GM12892 (cell line): Measurements from ENCODE around the gene ADO.
"Not testable (repeated sequence)": the region's sequence is repeated elsewhere in the genome, so short reads cannot be mapped to it uniquely, and the experiment has no call there.

ENCODE experiments used
- DNase-seq: peaks from one replicate; pipeline ENCODE4 v3.0.0; 2011; ENCODE audit not compliant: insufficient read length
- FAIRE-seq: peaks from 2 replicates; lab custom pipeline; 2011; peaks lifted over from hg19 to GRCh38; lab: Jason Lieb, UNC
- POLR2A ChIP-seq: IDR thresholded peaks from 2 replicates; pipeline ENCODE4 v1.6.1; 2011; ENCODE audit warnings: low read depth, low read length, control low read depth
- POLR2AphosphoS5 ChIP-seq: IDR thresholded peaks from 2 replicates; pipeline ENCODE4 v1.6.1; 2011; ENCODE audit warnings: low read depth, low read length, control low read depth
- TAF1 ChIP-seq: IDR thresholded peaks from 2 replicates; pipeline ENCODE4 v1.6.1; 2011; ENCODE audit warnings: low read depth, mild to moderate bottlenecking, control low read depth, low read length, borderline replicate concordance

ADO gene

DNA sequence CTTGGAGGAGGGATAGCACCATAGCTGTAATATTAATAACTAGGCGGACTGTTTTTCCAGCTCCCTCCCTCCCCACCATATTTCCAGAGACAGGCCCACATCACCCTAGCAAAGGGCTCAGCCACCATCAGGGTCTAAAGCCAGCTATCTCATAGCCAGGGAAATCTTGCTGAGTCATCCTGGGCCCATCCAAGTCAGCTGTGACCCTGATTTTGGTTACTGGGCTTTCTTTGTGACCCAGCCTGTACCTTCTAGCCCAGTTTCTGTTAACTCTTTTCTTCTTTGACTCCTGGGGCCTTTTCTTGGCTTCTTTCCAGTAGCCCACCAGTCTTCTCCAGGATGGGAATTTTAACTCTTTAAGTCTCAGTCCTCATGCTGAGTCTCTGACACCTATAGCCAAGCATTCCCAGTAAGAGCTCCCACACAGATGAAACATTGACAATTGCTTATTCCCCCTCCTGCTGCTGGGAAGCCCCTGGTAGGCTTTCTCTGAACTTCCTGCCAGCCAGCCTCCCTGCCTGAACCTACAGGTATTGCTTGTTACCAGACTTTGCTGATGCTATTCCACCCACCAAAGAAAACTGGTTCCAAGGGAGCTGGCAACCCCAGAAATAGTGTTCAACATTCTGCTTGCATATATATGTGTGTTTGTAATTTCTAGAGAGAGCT lies 34.8 kb upstream of the ADO start:
- TF ChIP-seq TAF1 (no peak), POLR2A (no peak), POLR2AphosphoS5 (no peak)
- DNase-seq (no peak), FAIRE-seq (peak; percentile 86)

DNA sequence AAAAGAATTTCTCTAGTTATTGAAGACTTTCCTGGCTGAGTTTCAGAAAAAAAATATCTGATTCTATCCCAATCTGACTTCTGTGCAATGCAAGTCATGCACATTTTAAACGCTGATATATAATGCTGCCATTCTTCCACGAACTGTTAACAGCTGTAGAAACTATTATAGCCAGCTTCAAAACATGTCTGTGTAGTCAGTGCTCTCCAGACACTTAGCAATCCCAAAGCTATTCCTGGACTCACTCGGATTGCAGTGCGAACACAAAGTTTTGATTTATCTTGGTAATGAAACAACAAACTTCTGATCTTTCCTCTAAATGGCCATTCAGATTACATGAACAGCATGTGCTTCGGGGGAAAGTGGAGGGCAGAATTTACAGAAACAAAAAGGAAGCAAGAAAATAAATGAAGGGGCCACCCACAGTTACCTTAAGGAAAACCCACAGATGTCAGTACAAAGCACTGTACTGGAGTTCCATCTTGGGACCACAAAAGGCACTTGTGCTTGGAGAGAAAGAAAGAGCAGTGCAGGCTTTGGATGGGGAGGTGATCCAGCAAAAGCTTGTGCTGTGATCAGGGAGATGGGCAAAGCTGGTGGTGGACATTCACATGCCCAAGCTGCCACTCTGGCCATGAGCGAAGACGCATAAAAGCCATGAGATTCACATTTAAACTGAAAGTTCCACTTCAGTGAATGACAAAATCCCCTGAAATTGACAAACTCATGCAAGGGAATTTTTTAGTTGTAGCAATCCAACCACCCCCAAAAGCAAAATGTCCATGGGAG lies 32.1 kb upstream of the ADO start:
- DNase-seq (no peak), FAIRE-seq (peak; percentile 92)

DNA sequence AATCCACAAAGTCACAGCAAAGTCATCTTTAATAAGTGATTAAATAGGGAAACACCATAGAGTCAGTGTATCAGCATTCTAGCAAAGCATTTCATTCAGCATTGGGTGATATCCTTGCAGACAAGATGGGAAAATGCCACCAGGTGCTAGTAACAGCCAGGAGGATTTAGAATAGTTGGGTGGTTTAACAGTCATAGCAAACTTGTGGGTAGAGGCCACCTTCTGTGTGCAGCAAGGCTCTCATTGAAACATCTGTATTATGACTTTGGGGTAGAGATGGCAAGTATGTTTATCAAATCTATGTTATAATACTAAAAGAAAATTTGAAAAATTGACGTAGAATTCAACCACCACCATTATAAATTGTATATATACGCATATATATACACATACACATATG lies 26.4 kb upstream of the ADO start:
- DNase-seq (no peak), FAIRE-seq (peak; percentile 48)
- TF ChIP-seq POLR2AphosphoS5 (no peak), POLR2A (no peak), TAF1 (no peak)

More for the DNA sequence above, 32.1 kb upstream of the ADO start:
- TF ChIP-seq POLR2A (peak; percentile 59; the same call in 1 of the 2 replicates), TAF1 (no peak), POLR2AphosphoS5 (peak; percentile 69; the same call in 1 of the 2 replicates)

DNA sequence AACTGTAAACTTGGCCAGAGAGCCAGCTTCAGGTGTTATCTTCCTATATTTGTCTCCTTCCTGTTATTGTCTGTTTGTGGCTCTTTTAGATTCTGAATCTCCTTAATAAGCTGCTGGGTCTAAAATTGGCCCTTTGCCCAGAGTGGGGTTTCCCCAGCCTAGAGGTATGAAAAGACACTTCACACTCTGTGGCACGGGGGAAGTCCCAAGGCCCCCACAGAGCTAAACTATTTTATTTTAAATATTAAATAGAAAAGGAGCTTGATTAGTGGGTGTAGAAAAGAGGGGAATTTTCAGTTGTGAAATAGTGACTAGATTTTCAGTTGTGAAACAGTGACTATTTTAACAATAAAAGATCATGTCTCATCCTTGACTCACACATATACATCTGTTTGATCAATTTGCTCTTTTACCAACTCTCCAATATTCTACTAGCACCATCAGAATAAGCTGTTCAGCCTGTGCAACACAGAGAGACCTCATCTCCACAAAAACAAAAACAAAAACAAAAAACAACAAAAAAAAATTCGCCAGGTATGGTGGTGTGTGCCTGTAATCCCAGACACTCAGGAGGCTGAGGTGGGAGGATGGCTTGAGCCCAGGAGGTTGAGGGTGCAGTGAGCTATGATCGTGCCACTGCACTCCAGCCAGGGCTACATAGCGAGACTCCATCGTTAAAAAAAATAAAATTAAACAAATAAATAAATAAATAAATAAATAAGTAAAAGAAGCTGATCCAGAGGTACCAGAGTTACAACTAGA lies 24.9 kb upstream of the ADO start:
- TF ChIP-seq TAF1, result no peak
- no peak for TF ChIP-seq POLR2A
- TF ChIP-seq POLR2AphosphoS5, result no peak
- FAIRE-seq, result peak; percentile 93
- DNase-seq, result peak; percentile 24

DNA sequence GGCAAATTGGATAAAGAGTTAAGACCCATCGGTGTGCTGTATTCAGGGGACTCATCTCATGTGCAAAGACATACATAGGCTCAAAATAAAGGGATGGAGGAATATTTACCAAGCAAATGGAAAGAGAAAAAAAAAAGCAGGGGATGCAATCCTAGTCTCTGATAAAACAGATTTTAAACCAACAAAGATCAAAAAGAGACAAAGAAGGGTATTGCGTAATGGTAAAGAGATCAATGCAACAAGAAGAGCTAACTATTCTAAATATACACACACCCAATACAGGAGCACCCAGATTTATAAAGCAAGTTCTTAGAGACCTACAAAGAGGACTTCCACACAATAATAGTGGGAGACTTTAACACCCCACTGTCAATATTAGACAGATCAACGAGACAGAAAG lies 20.0 kb upstream of the ADO start:
- FAIRE-seq, DNase-seq: not testable (repeated sequence)

DNA sequence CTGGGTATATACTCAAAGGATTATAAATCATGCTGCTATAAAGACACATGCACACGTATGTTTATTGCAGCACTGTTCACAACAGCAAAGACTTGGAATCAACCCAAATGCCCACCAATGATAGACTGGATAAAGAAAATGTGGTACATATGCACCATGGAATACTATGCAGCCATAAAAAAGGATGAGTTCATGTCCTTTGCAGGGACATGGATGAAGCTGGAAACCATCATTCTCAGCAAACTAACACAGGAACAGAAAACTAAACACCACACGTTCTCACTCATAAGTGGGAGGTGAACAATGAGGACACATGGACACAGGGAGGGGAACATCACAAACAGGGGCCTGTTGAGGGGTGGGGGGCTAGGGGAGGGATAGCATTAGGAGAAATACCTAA lies 16.2 kb upstream of the ADO start:
- FAIRE-seq, DNase-seq: not testable (repeated sequence)

DNA sequence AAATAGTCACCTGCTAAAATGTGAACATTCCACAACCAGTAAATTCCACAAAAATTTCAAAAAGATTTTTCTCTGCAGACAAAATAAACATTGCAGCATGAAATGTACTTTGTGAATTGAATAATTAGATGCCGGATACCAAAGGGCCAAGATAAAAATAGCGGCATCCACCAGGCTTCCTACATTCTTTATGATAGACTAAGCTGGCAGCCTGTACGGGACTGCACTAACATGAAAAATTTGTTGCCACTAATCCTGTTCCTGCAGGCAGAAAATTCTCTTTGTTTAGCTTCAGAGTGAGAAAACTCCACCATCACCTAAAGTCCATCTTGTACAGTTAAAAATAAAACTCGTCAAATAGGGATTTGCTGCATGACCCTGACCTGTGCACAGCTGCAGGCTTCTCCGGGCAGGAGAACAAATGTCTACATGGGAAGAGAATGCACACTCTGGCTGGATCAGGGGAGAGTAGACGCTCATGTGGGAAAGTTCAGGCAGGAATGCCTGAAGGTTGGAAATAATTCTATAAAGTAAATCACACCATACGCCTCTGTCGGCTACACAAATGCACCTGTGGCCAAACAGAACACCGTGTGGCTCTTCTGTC lies 15.6 kb upstream of the ADO start:
- DNase-seq (no peak), FAIRE-seq (no peak)
- TF ChIP-seq TAF1 (no peak), POLR2A (no peak), POLR2AphosphoS5 (no peak)

DNA sequence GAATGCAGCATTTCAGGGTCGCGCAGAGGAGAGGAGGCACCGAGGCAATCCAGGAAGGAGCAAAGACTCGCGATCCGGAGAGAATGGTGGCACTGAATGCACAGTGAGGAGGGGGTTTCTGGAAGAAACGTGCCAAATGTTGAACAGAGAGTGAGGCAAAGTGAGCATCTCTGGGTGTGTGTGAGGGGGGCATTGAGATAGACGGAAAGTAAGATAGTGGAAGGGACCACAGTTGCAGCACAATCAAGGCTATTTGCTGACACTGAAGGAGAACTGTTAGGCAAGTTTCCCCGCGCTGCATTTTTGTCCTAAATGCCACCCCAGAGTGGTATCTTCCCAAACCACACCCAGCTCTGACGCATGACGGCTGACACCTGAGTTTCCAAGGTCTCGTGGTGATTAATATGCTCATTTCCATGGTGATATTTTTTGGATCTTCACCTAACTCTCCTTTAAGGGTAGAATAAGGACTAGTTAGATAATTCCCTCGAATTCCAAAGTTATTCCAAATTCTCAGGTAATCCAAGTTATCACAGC lies 14.4 kb upstream of the ADO start:
- no peak for FAIRE-seq
- DNase-seq, result no peak
- no peak for TF ChIP-seq POLR2A
- TF ChIP-seq TAF1, result no peak
- TF ChIP-seq POLR2AphosphoS5, result no peak

DNA sequence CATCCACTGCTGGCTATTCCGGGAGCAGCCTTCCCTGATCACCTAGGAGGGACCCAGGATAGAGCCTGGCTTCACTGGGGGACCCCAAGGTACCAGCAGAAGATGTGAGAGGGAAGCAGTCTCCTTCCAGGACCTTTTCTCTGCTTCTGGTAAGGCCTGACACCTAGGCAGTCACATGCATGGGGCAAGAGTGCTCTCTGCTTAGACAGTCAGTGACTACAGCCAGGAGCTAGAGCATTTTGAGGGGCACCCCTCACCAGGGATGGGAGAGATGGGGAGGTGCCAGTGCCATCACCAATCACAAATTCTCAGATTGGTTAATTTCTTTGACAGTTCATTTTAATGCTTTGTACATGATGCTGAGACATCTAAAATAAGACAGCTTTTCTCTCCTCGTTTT lies 13.9 kb upstream of the ADO start:
- FAIRE-seq, result peak; percentile 27
- TF ChIP-seq TAF1 (no peak), POLR2A (no peak), POLR2AphosphoS5 (no peak)
- DNase-seq, result no peak

DNA sequence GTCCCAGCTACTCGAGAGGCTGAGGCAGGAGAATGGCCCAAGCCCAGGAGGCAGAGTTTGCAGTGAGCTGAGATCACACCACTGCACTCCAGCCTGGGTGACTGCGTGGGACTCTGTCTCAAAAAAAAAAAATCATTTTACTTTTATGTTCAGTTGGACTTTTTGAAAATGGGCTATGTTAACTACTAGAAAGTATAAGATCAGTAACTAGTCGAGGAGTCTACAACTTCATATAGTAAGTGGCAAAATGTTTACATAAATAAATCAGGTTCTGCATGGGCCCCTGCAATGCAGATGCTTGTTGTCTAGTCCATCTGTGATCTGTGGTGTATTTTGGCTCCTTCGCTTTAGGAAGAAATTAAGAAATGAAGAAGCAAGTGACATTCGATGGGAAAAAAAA lies 12.3 kb upstream of the ADO start:
- TF ChIP-seq POLR2A (no peak), TAF1 (no peak), POLR2AphosphoS5 (no peak)
- DNase-seq, result no peak
- FAIRE-seq, result no peak

DNA sequence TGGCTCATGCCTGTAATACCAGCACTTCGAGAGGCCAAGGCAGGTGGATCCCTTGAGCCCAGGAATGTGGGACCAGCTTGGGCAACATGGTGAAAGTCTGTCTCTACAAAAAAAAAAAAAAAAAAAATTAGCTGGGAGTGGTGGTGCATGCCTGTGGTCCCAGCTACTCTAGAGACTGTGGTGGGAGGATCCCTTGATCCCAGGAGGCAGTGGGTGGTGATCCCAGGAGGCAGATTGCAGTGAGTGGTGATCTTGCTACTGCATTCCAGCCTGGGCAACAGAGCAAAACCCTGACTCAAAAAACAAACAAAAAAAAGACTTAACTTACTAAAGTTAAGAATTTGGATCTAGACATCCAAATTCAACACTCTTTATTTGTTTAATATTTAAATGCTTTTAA lies 10.2 kb upstream of the ADO start:
- FAIRE-seq (no peak), DNase-seq (no peak)
- TF ChIP-seq POLR2A (no peak), POLR2AphosphoS5 (no peak), TAF1 (no peak)

DNA sequence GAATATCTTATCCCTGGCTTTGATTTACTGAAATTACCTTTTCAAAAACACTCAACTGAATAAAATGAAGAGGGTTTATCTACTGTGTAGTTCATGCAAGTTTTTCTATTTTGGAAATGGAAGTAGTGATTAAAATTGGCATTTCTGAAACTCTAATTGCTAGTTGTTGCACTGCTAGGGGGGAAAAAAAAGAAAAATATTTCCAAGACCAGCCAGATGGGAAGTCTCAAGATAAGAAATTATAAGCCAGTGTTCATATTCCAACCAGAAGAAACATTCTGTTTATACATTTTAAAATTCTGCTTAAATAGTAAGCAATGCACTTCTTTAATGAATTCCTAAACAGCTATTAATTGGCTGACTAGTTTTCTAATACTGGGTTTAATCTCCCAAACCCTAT lies 9.4 kb upstream of the ADO start:
- DNase-seq (no peak), FAIRE-seq (no peak)
- no peak for TF ChIP-seq POLR2A
- no peak for TF ChIP-seq POLR2AphosphoS5
- TF ChIP-seq TAF1, result no peak
